GM21576 (cell line): Measurements from ENCODE around the gene NUDT2.
"Not testable (repeated sequence)": the region's sequence is repeated elsewhere in the genome, so short reads cannot be mapped to it uniquely, and the experiment has no call there.

Experiments
- ATAC-seq: cut with Tn5 transposase; IDR thresholded peaks from one replicate; pipeline ENCODE4 v1.9.1; 2021; ENCODE audit warnings: mild to moderate bottlenecking, moderate library complexity; ENCODE audit not compliant: unreplicated experiment

The NUDT2 gene

DNA sequence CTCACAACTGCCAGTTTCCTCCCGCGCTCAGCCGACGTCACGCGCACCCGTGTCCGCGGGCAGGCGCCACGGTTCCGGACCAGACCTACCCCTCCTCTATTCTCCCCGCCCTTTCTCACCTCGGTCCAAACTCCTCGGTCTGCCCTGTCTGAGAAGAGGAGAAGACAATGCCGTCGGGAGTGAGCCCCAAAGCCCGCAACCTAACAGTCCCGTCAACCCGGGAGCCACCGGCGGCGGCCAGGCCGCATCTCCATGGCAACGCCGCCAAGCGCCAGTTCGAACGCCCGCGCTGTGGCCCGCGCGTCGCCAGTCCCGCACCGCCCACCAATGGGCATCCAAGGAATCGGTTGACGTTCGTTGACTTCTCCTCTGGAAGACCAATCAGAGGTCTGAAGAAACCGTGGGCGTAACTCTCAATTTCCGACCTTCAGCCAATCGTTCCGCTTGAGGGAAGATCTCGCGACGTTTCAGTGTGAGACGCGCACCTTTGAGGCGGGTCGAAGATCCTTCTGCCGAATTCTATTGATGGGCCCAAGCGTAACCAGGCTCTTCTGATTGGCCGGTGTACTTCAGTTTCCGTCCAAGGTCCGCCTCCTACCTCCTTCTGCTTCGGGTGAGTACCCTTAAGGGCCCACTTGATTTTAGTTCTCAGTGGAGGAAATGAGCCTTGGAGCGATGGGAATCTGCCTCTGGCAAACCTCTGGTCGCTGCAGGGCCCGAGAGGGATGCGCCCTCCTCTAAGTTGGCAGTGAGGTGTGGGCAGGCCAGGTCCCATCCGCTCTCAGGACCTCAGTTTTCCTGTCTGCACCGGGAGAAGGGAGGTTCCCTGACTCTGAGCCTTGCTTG is at the start of gene NUDT2, which contains the start of gene KIF24:
Gene NUDT2 (plus strand): TSS at position 583 of the 846 bp plus-strand sequence. CDS start 9,471 bp downstream, outside the sequence.
Gene KIF24 (minus strand): TSS at position 282 of the 846 bp plus-strand sequence. CDS start 17,922 bp downstream, outside the sequence.
- ATAC-seq, result peak; percentile 93

DNA sequence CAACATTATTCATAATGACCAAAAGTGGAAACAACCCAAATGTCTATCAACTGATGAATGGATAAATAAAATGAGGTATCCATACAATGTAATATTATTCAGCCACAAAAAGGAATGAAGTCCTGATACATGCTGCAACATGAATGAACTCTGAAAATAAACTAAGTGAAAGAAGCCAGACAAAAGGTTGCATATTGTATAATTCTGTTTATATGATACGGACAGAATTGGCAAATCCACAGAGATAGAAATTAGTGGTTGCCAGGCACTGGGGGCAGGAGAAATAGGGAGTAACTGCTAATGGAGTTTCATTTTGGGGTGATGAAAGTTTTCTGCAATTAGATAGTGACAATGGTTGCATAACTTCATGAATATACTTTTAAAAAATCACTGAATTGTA is 47.3 kb upstream of the NUDT2 start:
- no peak for ATAC-seq

DNA sequence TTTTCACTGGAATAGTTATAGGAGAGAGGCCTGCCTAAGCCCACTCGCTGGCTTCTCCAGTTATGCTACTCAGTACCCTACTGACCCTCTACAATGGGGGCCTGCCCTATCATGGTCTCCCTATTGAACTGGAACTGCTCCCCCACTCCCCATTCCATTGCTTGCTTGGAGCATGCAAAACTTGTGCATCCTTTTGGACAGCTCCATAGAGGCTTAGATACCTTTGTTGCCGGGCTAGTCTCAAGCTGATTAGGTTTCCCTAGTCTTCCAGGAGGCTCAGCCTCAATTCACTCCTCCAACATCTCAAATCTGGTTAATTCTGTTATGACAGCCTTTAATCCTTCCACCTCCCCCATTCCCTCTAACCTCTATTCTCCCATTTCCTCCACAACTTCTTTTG is 40.2 kb upstream of the NUDT2 start:
- no peak for ATAC-seq

DNA sequence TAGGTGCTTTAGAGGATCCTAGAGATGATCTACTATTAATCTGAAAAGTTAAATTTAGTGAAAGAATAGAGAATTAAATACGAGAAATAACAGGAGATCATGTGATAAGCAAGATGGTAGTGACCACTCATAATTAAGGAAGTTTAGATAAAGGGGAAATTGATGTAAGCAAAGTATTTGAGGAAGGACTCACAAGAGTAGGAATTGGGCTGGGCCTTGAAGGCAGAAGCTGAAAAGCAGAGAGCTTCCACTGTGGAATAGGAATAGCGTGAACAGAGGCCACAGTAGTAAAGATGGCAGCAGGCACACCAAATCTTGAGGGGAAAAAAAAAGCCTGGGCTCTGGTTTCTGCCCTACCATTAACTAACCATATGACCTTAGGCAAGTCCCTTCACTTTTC is 38.3 kb upstream of the NUDT2 start:
- ATAC-seq, result no peak

DNA sequence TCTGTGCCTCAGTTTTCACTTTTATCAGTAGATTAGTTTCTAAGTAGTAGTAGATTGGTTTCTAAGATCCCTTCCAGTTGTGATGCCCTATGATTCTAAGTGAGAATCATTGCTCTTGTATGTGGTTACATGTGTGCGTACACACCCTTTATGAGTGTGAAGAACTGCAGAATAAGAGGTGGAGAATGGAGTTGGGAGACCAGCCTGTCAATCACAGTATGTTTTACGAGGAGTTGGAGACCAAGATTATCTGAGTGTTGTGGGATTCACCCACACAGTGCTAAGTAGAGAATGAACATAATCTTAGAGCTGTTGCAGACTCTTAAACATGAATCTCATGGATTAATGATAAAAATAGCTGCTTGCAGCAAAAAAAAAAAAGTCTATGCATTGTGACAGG is 37.9 kb upstream of the NUDT2 start:
- ATAC-seq, result no peak

DNA sequence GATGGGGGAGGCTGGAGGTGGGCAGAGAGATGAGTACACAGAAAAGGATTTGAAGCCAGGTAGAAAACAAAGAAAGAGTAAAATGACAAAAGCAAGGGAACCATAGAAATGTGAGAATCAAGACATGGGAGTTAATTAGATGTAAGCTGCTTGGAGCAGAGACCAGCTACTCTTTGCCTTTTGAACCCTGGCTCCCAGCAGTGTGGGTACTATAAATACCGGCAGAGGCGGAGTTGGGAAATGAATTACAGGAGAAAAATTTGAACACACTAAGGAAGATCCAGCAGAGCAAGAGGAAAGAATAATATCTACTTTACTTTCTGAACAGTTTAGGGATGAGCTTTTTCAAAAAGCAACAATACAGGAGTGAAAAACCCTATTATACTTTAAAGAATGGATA is 36.8 kb upstream of the NUDT2 start:
- no peak for ATAC-seq

DNA sequence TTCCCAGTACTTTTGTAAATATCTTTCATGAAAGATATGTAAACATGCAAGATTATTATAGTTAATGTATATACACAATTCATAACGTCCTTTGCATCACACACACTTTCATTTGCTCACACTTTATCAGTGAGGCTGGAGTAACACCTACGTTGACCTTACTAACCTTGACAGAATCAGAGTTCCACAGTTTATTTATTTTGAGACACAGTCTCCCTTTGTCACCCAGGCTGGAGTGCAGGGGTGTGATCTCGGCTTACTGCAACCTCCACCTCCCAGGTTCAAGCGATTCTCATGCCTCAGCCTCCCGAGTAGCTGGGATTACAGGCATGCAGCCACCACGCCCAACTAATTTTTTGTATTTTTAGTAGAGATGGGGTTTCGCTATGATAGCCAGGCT is 28.3 kb upstream of the NUDT2 start:
- ATAC-seq, result not testable (repeated sequence)

DNA sequence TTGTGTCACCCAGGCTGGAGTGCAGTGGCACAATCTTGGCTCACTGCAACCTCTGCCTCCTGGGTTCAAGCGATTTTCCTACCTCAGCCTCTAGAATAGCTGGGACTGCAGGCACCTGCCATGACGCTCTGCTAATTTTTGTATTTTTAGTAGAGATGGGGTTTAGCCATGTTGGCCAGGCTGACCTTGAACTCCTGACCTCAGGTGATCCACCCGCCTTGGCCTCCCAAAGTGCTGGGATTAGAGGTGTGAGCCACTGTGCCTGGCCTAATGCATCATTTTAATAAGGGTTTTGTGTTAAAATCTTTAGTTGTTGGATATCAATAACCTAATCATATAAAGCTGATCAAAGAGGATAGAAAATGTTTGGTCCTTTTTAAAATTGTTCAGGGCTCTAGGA is 21.1 kb upstream of the NUDT2 start:
- ATAC-seq, result not testable (repeated sequence)

DNA sequence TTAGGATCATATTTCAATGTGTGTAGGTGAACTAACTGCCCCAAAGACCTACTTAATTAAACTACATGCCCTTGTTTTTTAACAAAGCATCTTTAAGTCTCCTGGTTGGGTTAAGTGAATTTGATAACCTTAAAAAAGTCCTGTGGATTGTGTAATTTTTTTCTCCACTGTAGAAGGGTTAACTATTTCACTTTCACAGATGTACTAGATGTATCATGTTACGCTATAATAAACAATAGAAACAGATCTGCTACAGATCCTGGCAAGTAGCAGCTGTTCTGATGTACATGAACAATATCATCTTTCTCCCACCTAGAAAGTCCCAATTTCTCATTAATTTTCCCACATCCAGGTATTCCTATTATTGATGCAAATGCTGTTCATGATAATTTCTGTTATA is 19.2 kb upstream of the NUDT2 start:
- no peak for ATAC-seq

DNA sequence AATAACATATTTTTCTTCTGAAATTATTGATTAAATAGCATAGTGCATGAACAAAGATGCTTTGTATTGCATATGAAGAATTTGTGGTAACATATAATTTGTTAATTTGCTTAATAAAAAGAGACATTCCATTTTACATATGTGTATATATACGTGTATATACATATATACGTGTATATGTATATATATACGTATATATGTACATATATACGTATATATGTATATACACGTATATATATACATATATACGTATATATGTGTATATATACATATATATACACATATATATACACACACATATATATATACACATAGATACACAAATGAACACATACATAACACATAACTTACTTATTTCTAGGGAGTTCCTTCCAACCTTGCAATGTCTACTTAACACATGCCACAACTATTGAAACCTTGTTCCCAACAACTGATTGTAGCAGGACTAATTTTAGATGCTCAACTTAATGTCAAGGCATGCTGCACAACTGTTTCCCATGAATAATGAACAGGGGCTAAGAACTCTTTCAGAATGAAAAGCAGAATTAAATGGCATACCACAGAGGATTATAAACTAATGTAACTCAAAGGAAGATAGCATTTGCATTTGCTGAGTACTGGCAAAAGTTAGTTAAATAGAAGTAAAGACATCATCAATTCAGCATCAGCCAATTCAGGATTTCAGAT is 17.7 kb upstream of the NUDT2 start:
- ATAC-seq, result no peak

DNA sequence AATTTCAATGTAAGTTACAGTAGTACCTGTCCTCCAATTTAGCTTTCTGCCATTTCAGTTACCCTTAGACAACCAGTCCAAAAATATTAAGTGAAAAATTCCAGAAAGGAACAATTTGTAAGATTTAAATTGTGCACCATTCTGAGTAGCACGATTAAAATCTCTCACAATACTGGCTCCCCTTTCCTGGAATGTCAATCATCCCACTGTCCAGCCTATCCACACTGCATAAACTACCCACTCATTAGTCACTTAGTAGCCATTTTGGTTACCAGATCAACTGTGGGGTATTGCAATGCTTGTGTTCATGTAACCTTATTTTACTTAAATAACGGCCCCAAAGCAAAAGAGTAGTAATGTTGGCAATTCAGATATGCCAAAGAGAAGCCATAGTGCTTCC is 11.9 kb upstream of the NUDT2 start:
- no peak for ATAC-seq

DNA sequence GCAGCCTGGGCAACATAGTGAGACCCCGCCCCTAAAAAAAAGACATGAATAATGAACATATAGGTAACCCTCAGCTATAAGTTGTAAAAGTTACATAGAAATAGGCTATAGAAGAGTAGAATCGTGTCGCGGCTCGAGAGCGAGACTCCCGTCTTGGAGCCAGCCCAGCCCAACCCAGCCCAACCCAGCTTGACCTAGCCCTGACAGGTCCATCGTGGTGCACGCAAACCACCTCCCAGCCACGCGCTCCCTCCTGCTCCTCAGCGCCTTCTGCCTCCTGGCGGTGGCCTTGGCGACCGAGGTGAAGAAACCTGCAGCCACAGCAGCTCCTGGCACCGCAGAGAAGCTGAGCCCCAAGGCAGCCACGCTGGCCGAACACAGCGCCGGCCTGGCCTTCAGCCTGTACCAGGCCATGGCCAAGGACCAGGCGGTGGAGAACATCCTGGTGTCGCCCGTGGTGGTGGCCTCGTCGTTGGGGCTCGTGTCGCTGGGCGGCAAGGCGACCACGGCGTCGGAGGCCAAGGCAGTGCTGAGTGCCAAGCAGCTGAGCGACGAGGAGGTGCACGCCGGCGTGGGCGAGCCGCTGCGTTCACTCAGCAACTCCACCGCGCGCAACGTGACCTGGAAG is 11.1 kb upstream of the NUDT2 start:
- no peak for ATAC-seq

DNA sequence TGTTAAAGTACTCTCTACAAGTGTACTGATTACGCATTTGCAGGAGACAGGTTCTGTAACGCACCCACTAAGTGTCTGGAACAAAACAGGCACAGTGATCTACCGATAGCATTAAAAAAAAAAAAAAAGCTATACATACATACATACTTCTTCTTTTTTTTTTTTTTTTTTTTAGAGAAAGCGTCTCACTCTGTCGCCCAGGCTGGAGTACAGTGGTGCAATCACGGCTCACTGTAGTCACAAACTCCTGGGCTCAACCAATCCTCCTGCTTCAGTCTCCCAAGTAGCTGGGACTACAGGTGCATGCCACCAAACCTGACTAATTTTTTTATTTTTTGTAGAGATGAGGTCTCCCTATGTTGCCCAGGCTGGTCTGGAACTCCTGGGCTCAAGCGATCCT is 7.9 kb upstream of the NUDT2 start:
- ATAC-seq, result no peak

DNA sequence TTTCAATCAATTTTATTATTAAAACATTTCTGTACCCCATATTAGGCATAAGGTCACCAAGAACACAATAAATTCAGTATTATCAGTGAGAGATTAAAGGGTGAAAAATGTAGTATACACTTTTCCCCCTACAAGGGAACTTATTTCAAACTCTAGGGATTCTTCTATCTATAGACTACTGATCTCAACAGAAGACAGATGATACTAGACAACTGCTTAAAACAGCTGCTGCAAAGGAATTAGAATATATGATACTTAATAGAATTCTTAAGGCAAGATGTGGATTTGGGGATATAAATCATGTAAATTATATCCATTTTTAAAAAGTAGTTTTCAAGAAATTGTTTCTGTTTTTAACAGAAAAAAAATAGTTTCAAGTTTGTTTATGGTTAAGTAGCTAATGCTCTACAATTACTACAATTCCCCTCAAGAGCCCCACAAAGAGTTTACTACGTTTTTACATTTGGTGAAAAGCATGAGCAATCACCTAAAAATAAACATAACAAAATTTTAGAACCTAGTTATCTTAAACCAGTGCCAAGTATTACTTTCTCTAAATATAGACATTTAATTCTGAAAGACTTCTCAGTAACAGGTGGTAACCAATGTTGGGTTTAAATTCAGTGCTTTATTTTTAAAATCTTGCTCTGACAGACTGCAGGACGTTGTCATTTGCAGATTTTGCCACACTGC is 6.3 kb upstream of the NUDT2 start:
- no peak for ATAC-seq

DNA sequence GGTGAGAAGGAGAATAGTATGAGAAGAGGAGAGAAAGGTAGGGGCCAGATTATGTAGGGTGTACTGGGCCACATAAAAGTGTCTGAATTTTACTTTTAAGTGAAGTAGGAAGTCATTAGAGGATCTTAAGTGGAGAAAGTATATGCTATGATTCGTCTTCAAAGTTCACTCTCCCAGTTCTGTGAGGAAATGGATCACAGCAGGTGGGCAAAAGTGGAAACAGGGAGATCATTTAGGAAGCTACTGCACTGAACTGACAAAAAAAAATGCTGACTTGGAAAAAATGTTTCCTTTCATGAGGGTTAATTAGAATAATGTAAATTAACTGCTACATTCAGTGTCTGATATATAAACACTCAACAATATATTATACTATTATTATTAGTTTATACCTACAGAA is 2.7 kb upstream of the NUDT2 start:
- ATAC-seq, result no peak

DNA sequence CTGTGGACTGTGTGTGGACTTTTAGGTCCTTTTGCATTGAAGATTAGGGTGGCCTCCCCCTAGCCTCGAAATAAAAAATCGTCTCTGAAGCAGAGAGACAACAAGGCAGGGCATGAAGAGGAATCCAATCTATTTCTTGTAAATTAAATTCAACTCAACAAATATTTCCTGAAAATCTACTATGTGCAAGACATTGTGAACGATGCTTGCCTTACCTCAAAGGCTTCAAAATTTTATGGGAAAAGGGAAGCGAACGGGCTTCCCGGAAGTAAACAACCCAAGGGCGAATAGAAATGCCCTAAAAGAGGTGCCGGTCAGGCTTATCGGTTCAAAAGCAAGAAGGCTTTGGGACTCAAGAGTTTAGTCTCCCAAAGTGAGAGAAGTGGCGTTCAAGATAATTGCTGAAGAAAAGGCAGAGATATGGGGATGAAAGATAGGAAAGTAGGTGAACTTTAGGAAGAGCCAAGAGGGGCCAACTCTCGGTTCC is 826 bp upstream of the NUDT2 start:
- peak; percentile 2 for ATAC-seq

DNA sequence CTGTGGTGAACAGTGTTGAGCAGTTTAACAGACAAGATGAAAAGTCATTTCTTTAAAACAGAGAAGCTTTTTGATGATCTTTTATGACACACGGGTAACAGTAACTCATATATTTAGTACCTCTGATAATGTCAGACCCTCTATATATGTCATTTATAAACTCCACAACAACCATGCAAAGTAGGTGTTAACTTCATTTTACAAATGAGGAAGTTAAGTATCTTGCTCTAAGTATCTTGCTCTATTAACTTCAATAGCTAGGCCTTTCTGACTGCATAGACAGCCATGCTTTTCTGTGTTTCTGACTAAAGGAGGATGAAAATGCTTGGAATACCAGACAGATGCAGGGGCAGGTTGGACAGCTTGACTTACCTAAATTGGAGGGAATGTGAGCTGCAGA is 1.8 kb downstream of the NUDT2 start:
- no peak for ATAC-seq

DNA sequence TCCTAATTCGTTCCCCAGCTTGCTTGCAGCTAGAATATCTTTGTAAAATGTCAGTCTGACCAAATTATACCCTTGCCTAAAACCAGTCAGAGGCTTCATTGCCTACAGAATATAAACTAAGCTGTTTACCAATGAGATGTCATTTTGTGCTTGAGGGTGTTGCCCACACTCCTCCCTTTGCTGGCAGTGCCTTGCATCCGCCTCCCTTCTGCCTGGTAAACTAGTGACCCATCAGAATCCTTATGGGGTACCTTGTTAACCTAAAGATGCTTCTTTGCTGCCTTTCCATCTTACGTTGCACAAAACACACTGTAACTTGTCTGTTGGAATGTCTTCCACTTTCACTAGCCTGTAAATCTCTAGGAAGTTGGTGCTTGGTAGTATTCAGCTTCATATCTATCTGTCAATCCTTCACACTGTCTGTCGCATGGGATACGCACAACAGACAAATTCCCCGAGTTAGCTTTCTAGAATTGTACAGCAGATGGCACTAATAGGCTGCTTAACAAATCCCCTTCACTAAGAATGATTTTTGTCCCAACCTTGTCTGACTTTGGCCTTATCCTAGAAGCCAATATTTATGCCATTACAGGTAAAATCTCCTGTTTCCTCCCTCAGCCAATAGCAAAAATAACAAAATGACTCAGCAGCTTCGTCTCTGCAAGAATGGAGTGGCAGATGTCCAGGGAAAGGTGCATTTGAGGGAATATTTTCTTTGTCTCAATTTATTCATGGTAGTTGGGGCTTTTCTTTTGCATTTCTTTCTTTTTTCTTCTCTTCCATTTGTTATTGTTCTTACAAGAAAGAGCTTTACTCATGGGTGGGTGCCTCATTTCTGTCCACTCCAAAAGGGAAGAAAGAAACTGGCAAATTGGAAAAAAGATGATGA is 3.0 kb downstream of the NUDT2 start:
- ATAC-seq, result no peak

DNA sequence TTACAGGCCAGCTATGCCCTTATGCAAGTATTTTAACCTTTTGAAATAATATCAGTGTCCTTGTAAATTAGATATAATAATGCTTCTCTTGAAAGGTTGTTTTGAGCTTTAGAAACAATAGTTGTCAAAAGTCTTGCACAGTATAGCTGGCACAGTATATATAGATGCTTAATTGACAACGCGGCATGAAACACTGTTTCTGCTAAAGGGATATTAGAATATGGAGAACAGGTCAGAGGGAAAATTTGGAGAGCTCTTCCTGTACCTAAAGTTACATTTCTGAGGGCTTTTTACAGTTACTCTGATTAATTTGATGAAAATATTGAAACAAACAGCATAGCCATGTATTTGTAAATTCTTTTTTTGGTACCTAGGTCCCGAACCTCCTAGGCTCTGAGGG is 4.5 kb downstream of the NUDT2 start:
- ATAC-seq, result no peak

DNA sequence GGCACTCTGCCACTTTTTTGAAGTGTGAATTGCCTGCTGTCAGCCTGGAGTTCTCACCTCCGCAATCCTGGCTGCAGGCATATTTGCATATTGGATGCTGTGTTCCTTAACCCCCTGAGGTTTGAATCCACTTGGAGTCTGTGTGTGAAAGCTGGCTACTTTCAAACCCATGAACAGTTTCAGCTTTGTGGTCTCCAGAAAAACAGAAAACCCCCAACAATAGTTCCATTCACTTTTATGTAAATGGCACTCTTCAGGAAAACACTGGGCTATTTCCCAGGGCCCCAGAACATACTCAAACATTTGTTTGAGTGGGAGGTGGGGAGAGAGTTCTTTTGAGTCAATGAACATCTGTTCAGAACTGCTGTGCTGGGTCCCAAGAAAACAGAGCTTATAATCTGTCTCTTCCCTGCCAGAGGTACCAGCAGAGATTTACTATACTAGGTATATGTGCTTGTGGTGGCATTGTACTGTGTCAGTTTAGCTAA is 5.0 kb downstream of the NUDT2 start:
- ATAC-seq, result no peak
